WTC11 (cell line): Measurements from ENCODE around the gene TSPAN5.

Source experiments
- CTCF ChIP-seq: fragments of 200-600 bp; IDR thresholded peaks from 2 replicates; pipeline ENCODE4 v1.8.0; 2022; ENCODE audit warnings: antibody characterized with exemption
- FOXK1 ChIP-seq: sonication (generic); formaldehyde crosslinking; IDR thresholded peaks from 2 replicates; pipeline ENCODE4 v1.8.0; 2022; ENCODE audit warnings: mild to moderate bottlenecking, moderate library complexity, missing genetic modification reagents
- FOXP1 ChIP-seq: sonication (generic); formaldehyde crosslinking; IDR thresholded peaks from 2 replicates; pipeline ENCODE4 v1.8.0; 2022; ENCODE audit warnings: missing genetic modification reagents, mild to moderate bottlenecking, moderate library complexity, borderline replicate concordance
- FOXP4 ChIP-seq: sonication (generic); formaldehyde crosslinking; IDR thresholded peaks from 2 replicates; pipeline ENCODE4 v1.8.0; 2022; ENCODE audit warnings: mild to moderate bottlenecking, missing genetic modification reagents
- IRF1 ChIP-seq: sonication (generic); formaldehyde crosslinking; IDR thresholded peaks from 2 replicates; pipeline ENCODE4 v1.8.0; 2023; ENCODE audit warnings: missing genetic modification reagents
- MLX ChIP-seq: sonication (generic); formaldehyde crosslinking; IDR thresholded peaks from 2 replicates; pipeline ENCODE4 v1.8.1; 2023; ENCODE audit warnings: mild to moderate bottlenecking, missing genetic modification reagents, moderate library complexity
- PREB ChIP-seq: sonication (generic); formaldehyde crosslinking; IDR thresholded peaks from 2 replicates; pipeline ENCODE4 v1.8.1; 2022; ENCODE audit warnings: mild to moderate bottlenecking, missing genetic modification reagents, moderate library complexity, borderline replicate concordance
- TEAD1 ChIP-seq: sonication (generic); formaldehyde crosslinking; IDR thresholded peaks from 2 replicates; pipeline ENCODE4 v1.8.0; 2022; ENCODE audit warnings: mild to moderate bottlenecking, missing genetic modification reagents
- TEAD4 ChIP-seq: sonication (generic); formaldehyde crosslinking; IDR thresholded peaks from 2 replicates; pipeline ENCODE4 v1.8.0; 2022; ENCODE audit warnings: mild to moderate bottlenecking, missing genetic modification reagents
- ZNF121 ChIP-seq: sonication (generic); formaldehyde crosslinking; IDR thresholded peaks from 2 replicates; pipeline ENCODE4 v1.8.0; 2023; ENCODE audit warnings: missing genetic modification reagents

GRCh38 chr4:98641376-98641775 is 17.0 kb downstream of the TSPAN5 start:
- TF ChIP-seq CTCF: no peak
- TF ChIP-seq IRF1 (CRISPR knock-in tag): no peak
- no peak for TF ChIP-seq FOXK1
- no peak for TF ChIP-seq TEAD4
- no peak for TF ChIP-seq FOXP1 (CRISPR knock-in tag)
- TF ChIP-seq MLX (CRISPR knock-in tag): no peak
- no peak for TF ChIP-seq PREB (CRISPR knock-in tag)
- no peak for TF ChIP-seq FOXP4
- TF ChIP-seq TEAD1 (CRISPR knock-in tag): no peak
- no peak for TF ChIP-seq ZNF121 (CRISPR knock-in tag)
